Keratinocyte (primary cell): Measurements from ENCODE around the gene KCNK7.
A peak's percentile ranks its signal among the peaks of the same experiment; 100 is the strongest.

Experiments used
- EZH2 ChIP-seq: IDR thresholded peaks from one replicate; pipeline ENCODE4 v1.6.1; 2012; ENCODE audit warnings: inconsistent platforms, mild to moderate bottlenecking, low read length, moderate library complexity
- TF ChIP-seq, protein P1 (sequence below), 3 experiments: IDR thresholded peaks in 1 of 3; conservative IDR thresholded peaks in 1 of 3; optimal IDR thresholded peaks in 1 of 3; 2 replicates in 2 of 3; 3 replicates in 1 of 3; pipeline versions ENCODE3 to v1.5.1; 2011; ENCODE audit warnings: low read length in 3 of 3, mild to moderate bottlenecking in 3 of 3, moderate library complexity in 2 of 3, control low read depth in 1 of 3, inconsistent platforms in 1 of 3; ENCODE audit not compliant: insufficient read depth in 2 of 3; ENCODE audit errors: extremely low read depth in 1 of 3

DNA sequence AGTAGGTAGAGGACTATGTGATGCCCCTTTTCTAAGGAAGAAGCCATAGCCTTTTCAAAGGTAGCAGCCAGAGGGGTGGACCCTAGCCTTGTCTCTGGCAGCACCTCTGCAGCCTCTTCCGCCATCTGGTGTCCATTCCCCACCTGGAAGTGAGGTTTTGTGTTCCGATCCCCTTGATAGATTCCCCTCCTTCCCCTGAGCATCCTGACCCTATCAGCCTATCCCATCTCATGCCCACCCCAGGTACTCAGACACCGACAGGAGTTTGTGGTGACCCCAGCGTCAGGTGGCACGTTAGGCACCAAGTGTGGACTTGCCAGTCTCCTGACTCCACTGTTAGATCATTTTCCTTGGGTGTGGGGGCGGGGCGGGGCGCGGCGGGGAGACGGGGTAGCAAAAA is 23.7 kb downstream of the KCNK7 start:
- TF ChIP-seq, protein P1, sequence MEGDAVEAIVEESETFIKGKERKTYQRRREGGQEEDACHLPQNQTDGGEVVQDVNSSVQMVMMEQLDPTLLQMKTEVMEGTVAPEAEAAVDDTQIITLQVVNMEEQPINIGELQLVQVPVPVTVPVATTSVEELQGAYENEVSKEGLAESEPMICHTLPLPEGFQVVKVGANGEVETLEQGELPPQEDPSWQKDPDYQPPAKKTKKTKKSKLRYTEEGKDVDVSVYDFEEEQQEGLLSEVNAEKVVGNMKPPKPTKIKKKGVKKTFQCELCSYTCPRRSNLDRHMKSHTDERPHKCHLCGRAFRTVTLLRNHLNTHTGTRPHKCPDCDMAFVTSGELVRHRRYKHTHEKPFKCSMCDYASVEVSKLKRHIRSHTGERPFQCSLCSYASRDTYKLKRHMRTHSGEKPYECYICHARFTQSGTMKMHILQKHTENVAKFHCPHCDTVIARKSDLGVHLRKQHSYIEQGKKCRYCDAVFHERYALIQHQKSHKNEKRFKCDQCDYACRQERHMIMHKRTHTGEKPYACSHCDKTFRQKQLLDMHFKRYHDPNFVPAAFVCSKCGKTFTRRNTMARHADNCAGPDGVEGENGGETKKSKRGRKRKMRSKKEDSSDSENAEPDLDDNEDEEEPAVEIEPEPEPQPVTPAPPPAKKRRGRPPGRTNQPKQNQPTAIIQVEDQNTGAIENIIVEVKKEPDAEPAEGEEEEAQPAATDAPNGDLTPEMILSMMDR (optimal IDR thresholded peaks at IDR 0.05 in 1 of 3, IDR thresholded peaks at IDR 0.05 in 1 of 3, conservative IDR thresholded peaks at IDR 0.05 in 1 of 3; ENCODE audit: extremely low read depth in 1 of 3, insufficient read depth in 2 of 3, low read length in 3 of 3), result peak in 2 of 3 experiments; percentile 65 to 67
- TF ChIP-seq EZH2, result no peak
